Hepatocyte (in vitro differentiated cells): Measurements from ENCODE around the gene SLC6A11.

Source experiments
- EZH2 ChIP-seq: fragments of 200-600 bp; sonication (generic); IDR thresholded peaks from 2 replicates; pipeline ENCODE4 v1.6.1; 2016; ENCODE audit warnings: antibody characterized with exemption, mild to moderate bottlenecking, borderline replicate concordance
- TF ChIP-seq, protein P1 (sequence below): fragments of 200-600 bp; sonication (generic); IDR thresholded peaks from 2 replicates; pipeline ENCODE4 v1.5.1; 2016; ENCODE audit warnings: antibody characterized with exemption, mild to moderate bottlenecking; ENCODE audit not compliant: poor library complexity

GRCh38 chr3:10928961-10929471 is 113.0 kb downstream of the SLC6A11 start:
- TF ChIP-seq, protein P1, sequence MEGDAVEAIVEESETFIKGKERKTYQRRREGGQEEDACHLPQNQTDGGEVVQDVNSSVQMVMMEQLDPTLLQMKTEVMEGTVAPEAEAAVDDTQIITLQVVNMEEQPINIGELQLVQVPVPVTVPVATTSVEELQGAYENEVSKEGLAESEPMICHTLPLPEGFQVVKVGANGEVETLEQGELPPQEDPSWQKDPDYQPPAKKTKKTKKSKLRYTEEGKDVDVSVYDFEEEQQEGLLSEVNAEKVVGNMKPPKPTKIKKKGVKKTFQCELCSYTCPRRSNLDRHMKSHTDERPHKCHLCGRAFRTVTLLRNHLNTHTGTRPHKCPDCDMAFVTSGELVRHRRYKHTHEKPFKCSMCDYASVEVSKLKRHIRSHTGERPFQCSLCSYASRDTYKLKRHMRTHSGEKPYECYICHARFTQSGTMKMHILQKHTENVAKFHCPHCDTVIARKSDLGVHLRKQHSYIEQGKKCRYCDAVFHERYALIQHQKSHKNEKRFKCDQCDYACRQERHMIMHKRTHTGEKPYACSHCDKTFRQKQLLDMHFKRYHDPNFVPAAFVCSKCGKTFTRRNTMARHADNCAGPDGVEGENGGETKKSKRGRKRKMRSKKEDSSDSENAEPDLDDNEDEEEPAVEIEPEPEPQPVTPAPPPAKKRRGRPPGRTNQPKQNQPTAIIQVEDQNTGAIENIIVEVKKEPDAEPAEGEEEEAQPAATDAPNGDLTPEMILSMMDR: no peak
- TF ChIP-seq EZH2: no peak
